ENCODE measurements around the gene PTPN4.

DNA sequence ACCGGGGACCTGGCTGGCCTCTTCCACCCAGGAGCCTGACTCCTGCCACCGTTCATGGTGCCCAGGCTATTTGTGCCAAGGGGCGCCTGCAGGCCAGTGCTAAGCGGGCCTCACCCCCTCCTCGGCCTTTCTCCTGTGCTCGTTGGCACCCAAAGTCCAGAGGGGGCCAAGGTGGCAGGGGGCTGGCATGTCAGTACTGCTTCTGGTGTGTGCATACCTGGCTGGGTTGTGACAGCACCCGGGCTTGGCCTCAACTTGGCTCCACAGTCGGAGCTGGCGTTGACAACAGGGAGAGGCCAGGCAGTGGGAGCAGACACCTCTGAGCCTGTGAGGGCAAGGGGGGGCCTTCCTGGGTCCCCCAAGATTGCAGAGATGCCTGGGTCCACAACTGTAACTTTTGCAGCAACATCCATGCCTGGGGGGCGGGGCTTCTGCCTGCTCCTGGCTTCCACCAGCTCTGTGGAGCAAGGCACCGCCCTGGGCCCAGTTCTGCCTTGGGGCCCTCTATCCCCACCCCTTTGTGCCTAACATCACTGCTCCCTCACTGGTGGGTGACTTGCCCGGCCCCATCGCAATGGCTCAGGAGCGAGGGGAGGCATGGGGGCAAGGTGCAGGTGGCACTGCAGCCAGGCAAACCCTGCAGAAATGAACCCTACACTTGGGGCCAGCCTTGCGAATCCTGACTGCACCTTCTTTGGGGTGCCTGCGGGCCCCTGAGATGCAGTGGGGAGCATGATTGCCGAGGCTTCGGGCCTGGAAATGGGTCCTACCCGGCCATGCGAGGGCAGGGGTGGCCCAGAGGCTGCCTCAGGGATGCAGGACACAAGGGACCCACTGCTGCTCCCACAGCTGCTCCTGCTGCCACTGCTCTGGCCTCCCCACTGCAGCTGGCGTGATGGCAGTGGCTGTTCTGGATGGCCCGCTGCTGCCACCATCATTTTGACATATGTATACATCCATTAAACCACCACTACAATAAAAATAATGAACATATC lies 35.9 kb downstream of the PTPN4 start:
- TF ChIP-seq, protein P1, sequence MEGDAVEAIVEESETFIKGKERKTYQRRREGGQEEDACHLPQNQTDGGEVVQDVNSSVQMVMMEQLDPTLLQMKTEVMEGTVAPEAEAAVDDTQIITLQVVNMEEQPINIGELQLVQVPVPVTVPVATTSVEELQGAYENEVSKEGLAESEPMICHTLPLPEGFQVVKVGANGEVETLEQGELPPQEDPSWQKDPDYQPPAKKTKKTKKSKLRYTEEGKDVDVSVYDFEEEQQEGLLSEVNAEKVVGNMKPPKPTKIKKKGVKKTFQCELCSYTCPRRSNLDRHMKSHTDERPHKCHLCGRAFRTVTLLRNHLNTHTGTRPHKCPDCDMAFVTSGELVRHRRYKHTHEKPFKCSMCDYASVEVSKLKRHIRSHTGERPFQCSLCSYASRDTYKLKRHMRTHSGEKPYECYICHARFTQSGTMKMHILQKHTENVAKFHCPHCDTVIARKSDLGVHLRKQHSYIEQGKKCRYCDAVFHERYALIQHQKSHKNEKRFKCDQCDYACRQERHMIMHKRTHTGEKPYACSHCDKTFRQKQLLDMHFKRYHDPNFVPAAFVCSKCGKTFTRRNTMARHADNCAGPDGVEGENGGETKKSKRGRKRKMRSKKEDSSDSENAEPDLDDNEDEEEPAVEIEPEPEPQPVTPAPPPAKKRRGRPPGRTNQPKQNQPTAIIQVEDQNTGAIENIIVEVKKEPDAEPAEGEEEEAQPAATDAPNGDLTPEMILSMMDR (IDR thresholded peaks at IDR 0.05; ENCODE audit: low read length): no peak
- TF ChIP-seq EZH2 (optimal IDR thresholded peaks at IDR 0.05; ENCODE audit: low read depth, low read length) (no peak), EZH2phosphoT487 (IDR thresholded peaks at IDR 0.05; ENCODE audit: low read length) (no peak)

All from MM.1S (cell line).